Left lung (tissue), 10 donors: ENCODE measurements around the gene ISM2. TPM values are rescaled to one million over a fixed set of nuclear protein-coding genes. Genes with fewer than 3 reads are reported as not detected.
"Not testable (repeated sequence)": the region's sequence is repeated elsewhere in the genome, so short reads cannot be mapped to it uniquely, and the experiment has no call there.

Experiments
- ATAC-seq: fragments of 200-7000 bp; cut with Tn5 transposase; one replicate; pipeline ENCODE4 v1.9.1; 2020; ENCODE audit warnings: moderate library complexity
- DNase-seq, 4 donors: peaks; one replicate each; pipeline ENCODE4 v3.0.0-alpha.2; 2013 to 2020
- H3K27ac ChIP-seq, 2 donors: fragments of 200-600 bp; sonication (generic) in 1 of 2; one replicate each; pipeline versions ENCODE4 v1.5.0 to v1.8.0; 2020 to 2021
- H3K27me3 ChIP-seq, 2 donors: fragments of 200-600 bp; sonication (generic) in 1 of 2; one replicate each; pipeline versions ENCODE4 v1.5.0 to v1.8.0; 2020 to 2021
- H3K36me3 ChIP-seq, 2 donors: fragments of 200-600 bp; sonication (generic) in 1 of 2; one replicate each; pipeline versions ENCODE4 v1.5.0 to v1.8.0; 2020 to 2021
- H3K4me1 ChIP-seq, 2 donors: fragments of 200-600 bp; one replicate each; pipeline ENCODE4 v1.8.0; 2021
- H3K4me3 ChIP-seq, 2 donors: fragments of 200-600 bp; sonication (generic) in 1 of 2; one replicate each; pipeline versions ENCODE4 v1.5.0 to v1.8.0; 2020 to 2021; ENCODE audit warnings: mild to moderate bottlenecking in 1 of 2
- H3K9me3 ChIP-seq, 2 donors: fragments of 200-600 bp; sonication (generic) in 1 of 2; one replicate each; pipeline versions ENCODE4 v1.5.0 to v1.8.0; 2020 to 2021
- CTCF ChIP-seq, 2 donors: fragments of 200-600 bp; sonication (generic) in 1 of 2; IDR thresholded peaks; one replicate each; pipeline versions ENCODE4 v1.5.0 to v1.8.0; 2021; ENCODE audit warnings: antibody characterized with exemption in 2 of 2
- intact Hi-C, 2 donors: fragments of 100-400 bp; cut with DNase I; formaldehyde crosslinking; loops; one replicate each; pipeline versions ENCODE4 v1.11.2 to v1.14.2; 2022
- polyA plus RNA-seq, 6 donors: library from polyadenylated mRNA; unstranded; fragments of 120-200 nt; gene quantifications; one replicate each; pipeline ENCODE4 v1.2.1, GENCODE V29; 2013; ENCODE audit not compliant: insufficient read length in 6 of 6
- total RNA-seq, 2 donors: library from RNA; stranded (reverse); fragmentation: NEBNext Ultra II Directional; extraction: Animal tissue kit (Norgen Biotek cat#: 25700); gene quantifications; one replicate each; pipeline ENCODE4 v1.2.1, GENCODE V29; 2021
- donor health status: DM: no; HTN: yes; CAD: no.
- donor health status: DM: no; HTN: no; CAD: no.

ISM2 gene
- total and polyA plus RNA-seq, 8 donors = 0.17 TPM; not detected in 7

- ATAC-seq = no peak
- Histone ChIP-seq H3K36me3 (peaks cover 0 to 59% of the 10 kb centered on the region in 2 donors), H3K27me3 (no peaks in the 10 kb centered on the region), H3K4me3 (no peak overlapping the region), H3K27ac (peak overlapping the region in 1 of 2 donors; percentile 61), H3K4me1 (peaks cover 0 to 21% of the 10 kb centered on the region in 2 donors), H3K9me3 (no peaks in the 10 kb centered on the region)
- DNase-seq = no peak
- TF ChIP-seq CTCF (IDR thresholded peaks at IDR 0.05) = no peak
- intact Hi-C loops = no loop called here
These were observed 45.2 kb upstream of the ISM2 start for GRCh38 chr14:77543637-77544334.

- ATAC-seq (no peak), DNase-seq (no peak)
- H3K4me3 ChIP-seq = no peak overlapping the region
- intact Hi-C loops = no loop called here
- H3K4me1 ChIP-seq = peaks cover 0 to 21% of the 10 kb centered on the region in 2 donors
- peaks cover 0 to 53% of the 10 kb centered on the region in 2 donors for H3K36me3 ChIP-seq
- no peaks in the 10 kb centered on the region for H3K9me3 ChIP-seq
- peak overlapping the region in 1 of 2 donors; percentile 61 for H3K27ac ChIP-seq
- no peaks in the 10 kb centered on the region for H3K27me3 ChIP-seq
- no peak for TF ChIP-seq CTCF (IDR thresholded peaks at IDR 0.05)
These were observed 44.6 kb upstream of the ISM2 start for GRCh38 chr14:77543240-77543551.

- Histone ChIP-seq H3K27me3 (no peaks in the 10 kb centered on the region), H3K27ac (peak overlapping the region; percentile 47 to 61), H3K9me3 (no peaks in the 10 kb centered on the region), H3K4me3 (no peak overlapping the region), H3K4me1 (peaks cover 0 to 21% of the 10 kb centered on the region in 2 donors), H3K36me3 (peaks cover 0 to 47% of the 10 kb centered on the region in 2 donors)
- intact Hi-C loops = no loop called here
- no peak for TF ChIP-seq CTCF (IDR thresholded peaks at IDR 0.05)
- DNase-seq (peak in 2 of 4 donors; percentile 11 to 16), ATAC-seq (peak; percentile 47)
These were observed 44.0 kb upstream of the ISM2 start for GRCh38 chr14:77542421-77543239.

GRCh38 chr14:77541905-77542304 lies 43.3 kb upstream of the ISM2 start:
- peaks cover 0 to 40% of the 10 kb centered on the region in 2 donors for H3K36me3 ChIP-seq
- DNase-seq (no peak), ATAC-seq (no peak)
- no peaks in the 10 kb centered on the region for H3K27me3 ChIP-seq
- H3K4me3 ChIP-seq = no peak overlapping the region
- H3K4me1 ChIP-seq = peaks cover 0 to 21% of the 10 kb centered on the region in 2 donors
- peak overlapping the region in 1 of 2 donors; percentile 61 for H3K27ac ChIP-seq
- no peaks in the 10 kb centered on the region for H3K9me3 ChIP-seq
- intact Hi-C loops = no loop called here
- no peak for TF ChIP-seq CTCF (IDR thresholded peaks at IDR 0.05)

GRCh38 chr14:77536951-77537350 lies 38.3 kb upstream of the ISM2 start:
- H3K4me1 ChIP-seq, intact Hi-C loops, ATAC-seq, H3K4me3 ChIP-seq, H3K27ac ChIP-seq, H3K9me3 ChIP-seq, H3K27me3 ChIP-seq, DNase-seq: not testable (repeated sequence)
- H3K36me3 ChIP-seq = peaks cover 0 to 33% of the 10 kb centered on the region in 2 donors
